ENCODE results near the gene BNC2.

GRCh38 chr9:16743375-16743774 is 127.1 kb downstream of the BNC2 start:
- TF ChIP-seq CTCF (IDR thresholded peaks at IDR 0.05; ENCODE audit: low read length) (no peak), EZH2 (optimal IDR thresholded peaks at IDR 0.05; ENCODE audit: low read depth, low read length) (no peak)

Data from MM.1S (cell line).